ENCODE results near the gene FSIP1. TPM values are rescaled to one million over a fixed set of nuclear protein-coding genes. Genes with fewer than 3 reads are reported as not detected.

FSIP1 gene
- total RNA-seq, 1 donor from 2014 or later = 1.6 TPM

GRCh38 chr15:39709941-39710340 lies 72.7 kb downstream of the FSIP1 start:
- H3K27me3 Mint-ChIP-seq = no peaks in the 10 kb centered on the region
- H3K9me3 Mint-ChIP-seq (ENCODE audit: low read depth) = no peaks in the 10 kb centered on the region
- H3K4me1 Mint-ChIP-seq (ENCODE audit: low read depth) = no peaks in the 10 kb centered on the region
- no peak for TF ChIP-seq CTCF (IDR thresholded peaks at IDR 0.05; ENCODE audit: unreplicated experiment)
- no peak for DNase-seq (ENCODE audit: low spot score, unreplicated experiment)
- H3K27ac Mint-ChIP-seq = no peak overlapping the region
- H3K36me3 Mint-ChIP-seq (ENCODE audit: insufficient read depth) = no peaks in the 10 kb centered on the region
- H3K4me3 Mint-ChIP-seq (ENCODE audit: low read depth) = no peak overlapping the region

- Mint-ChIP-seq H3K4me3 (ENCODE audit: low read depth) (no peak overlapping the region), H3K4me1 (ENCODE audit: low read depth) (no peaks in the 10 kb centered on the region), H3K27me3 (no peaks in the 10 kb centered on the region), H3K27ac (no peak overlapping the region), H3K9me3 (ENCODE audit: low read depth) (no peaks in the 10 kb centered on the region), H3K36me3 (ENCODE audit: insufficient read depth) (no peaks in the 10 kb centered on the region)
- DNase-seq (ENCODE audit: low spot score, unreplicated experiment) = no peak
- TF ChIP-seq CTCF (IDR thresholded peaks at IDR 0.05; ENCODE audit: unreplicated experiment) = no peak
These were observed 76.4 kb downstream of the FSIP1 start for GRCh38 chr15:39706206-39706605.

GRCh38 chr15:39704689-39705088 lies 78.0 kb downstream of the FSIP1 start:
- Mint-ChIP-seq H3K4me3 (ENCODE audit: low read depth) (no peak overlapping the region), H3K9me3 (ENCODE audit: low read depth) (no peaks in the 10 kb centered on the region), H3K27ac (no peak overlapping the region), H3K27me3 (no peaks in the 10 kb centered on the region), H3K36me3 (ENCODE audit: insufficient read depth) (no peaks in the 10 kb centered on the region), H3K4me1 (ENCODE audit: low read depth) (no peaks in the 10 kb centered on the region)
- no peak for TF ChIP-seq CTCF (IDR thresholded peaks at IDR 0.05; ENCODE audit: unreplicated experiment)
- no peak for DNase-seq (ENCODE audit: low spot score, unreplicated experiment)

GRCh38 chr15:39704235-39704634 lies 78.4 kb downstream of the FSIP1 start:
- Mint-ChIP-seq H3K36me3 (ENCODE audit: insufficient read depth) (no peaks in the 10 kb centered on the region), H3K27ac (no peak overlapping the region), H3K27me3 (no peaks in the 10 kb centered on the region), H3K4me1 (ENCODE audit: low read depth) (no peaks in the 10 kb centered on the region), H3K9me3 (ENCODE audit: low read depth) (no peaks in the 10 kb centered on the region), H3K4me3 (ENCODE audit: low read depth) (no peak overlapping the region)
- TF ChIP-seq CTCF (IDR thresholded peaks at IDR 0.05; ENCODE audit: unreplicated experiment) = no peak
- no peak for DNase-seq (ENCODE audit: low spot score, unreplicated experiment)

- TF ChIP-seq CTCF (IDR thresholded peaks at IDR 0.05; ENCODE audit: unreplicated experiment) = no peak
- H3K27ac Mint-ChIP-seq = no peak overlapping the region
- no peaks in the 10 kb centered on the region for H3K36me3 Mint-ChIP-seq (ENCODE audit: insufficient read depth)
- no peak for DNase-seq (ENCODE audit: low spot score, unreplicated experiment)
- H3K27me3 Mint-ChIP-seq = no peaks in the 10 kb centered on the region
- no peak overlapping the region for H3K4me3 Mint-ChIP-seq (ENCODE audit: low read depth)
- no peaks in the 10 kb centered on the region for H3K4me1 Mint-ChIP-seq (ENCODE audit: low read depth)
- no peaks in the 10 kb centered on the region for H3K9me3 Mint-ChIP-seq (ENCODE audit: low read depth)
These were observed 80.7 kb downstream of the FSIP1 start for GRCh38 chr15:39701988-39702387.
